ENCODE results near the gene CCDC39. TPM values are rescaled to one million over a fixed set of nuclear protein-coding genes. Genes with fewer than 3 reads are reported as not detected.
A peak's percentile ranks its signal among the peaks of the same experiment; 100 is the strongest.

The CCDC39 gene
- total and polyA plus RNA-seq, 2 of the 13 experiments (the other 11 are each of a cell fraction or from before 2014, with no cell fraction given), result not detected

DNA sequence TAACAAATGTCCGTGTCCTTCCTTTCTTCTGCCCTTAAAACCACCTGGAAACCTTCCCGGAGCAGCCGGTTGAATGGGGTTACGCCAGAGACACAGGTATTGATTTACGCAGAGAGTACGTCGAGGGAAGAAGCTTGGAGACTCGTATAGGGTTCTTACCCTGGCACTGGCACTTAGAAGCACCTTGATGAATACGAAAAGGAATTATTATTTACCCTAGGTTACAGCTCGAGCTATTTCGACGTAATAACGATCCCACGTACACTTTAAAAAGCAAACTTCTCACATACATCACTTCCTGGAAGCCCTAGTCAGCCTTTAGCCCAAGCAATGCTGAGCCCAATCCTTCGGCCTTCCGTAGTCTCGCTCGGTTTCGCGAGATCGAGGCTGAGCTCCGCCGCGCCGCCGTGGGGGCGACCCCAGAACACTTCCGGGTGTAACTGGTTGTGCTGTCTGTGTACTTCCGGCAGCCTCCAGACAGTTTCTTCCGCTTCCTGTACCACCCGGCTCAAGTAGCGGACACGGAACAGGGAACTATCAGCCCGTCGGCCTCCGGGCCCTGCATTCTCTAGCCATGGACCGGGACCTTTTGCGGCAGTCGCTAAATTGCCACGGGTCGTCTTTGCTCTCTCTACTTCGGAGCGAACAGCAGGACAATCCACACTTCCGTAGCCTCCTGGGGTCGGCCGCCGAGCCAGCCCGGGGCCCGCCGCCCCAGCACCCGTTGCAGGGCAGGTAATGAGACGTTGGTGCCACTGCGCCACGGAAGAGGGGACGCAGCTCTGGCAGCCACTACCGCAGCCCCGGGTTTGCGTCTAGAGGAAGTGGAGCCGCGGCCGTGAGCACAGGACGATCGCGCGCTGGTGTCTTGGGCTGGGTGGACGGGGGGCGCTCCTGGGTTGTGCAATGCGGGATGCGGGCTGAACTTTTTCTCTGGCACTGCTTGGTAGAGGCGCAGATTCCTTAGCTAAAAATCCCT, 77.3 kb downstream of the CCDC39 start, which contains the start of gene TTC14 (continued):
- TF ChIP-seq TAF15 (IDR thresholded peaks at IDR 0.05; ENCODE audit: low read depth, low read length, poor library complexity, severe bottlenecking), result peak; percentile 72
- no peak for TF ChIP-seq ZNF749 (CRISPR knock-in tag; IDR thresholded peaks at IDR 0.05; ENCODE audit: borderline replicate concordance)
- no peak for TF ChIP-seq ZNF101 (CRISPR knock-in tag; IDR thresholded peaks at IDR 0.05; ENCODE audit: borderline replicate concordance, low read depth)
- TF ChIP-seq CEBPB (IDR thresholded peaks at IDR 0.05; ENCODE audit: borderline replicate concordance, low read depth, low read length), result peak; percentile 85
- no peak for TF ChIP-seq NR2F1 (CRISPR knock-in tag; IDR thresholded peaks at IDR 0.05)
- TF ChIP-seq FOXC1 (CRISPR knock-in tag; IDR thresholded peaks at IDR 0.05; ENCODE audit: borderline replicate concordance), result 0 out of 2 replicates have a peak, but pooled peaks have one; percentile 81
- no peak for TF ChIP-seq ATF6 (CRISPR knock-in tag; conservative IDR thresholded peaks at IDR 0.05)
- TF ChIP-seq ZNF746 (CRISPR knock-in tag; IDR thresholded peaks at IDR 0.05), result no peak
- no peak for TF ChIP-seq NR2F6 (IDR thresholded peaks at IDR 0.05)
- TF ChIP-seq NR2F6 (CRISPR knock-in tag; IDR thresholded peaks at IDR 0.05), result peak; percentile 43; the same call in 1 of the 2 replicates
- no peak for TF ChIP-seq PRMT3 (CRISPR knock-in tag; IDR thresholded peaks at IDR 0.05; ENCODE audit: borderline replicate concordance, low read depth)
- peak; percentile 96 for TF ChIP-seq FOXK1 (CRISPR knock-in tag; IDR thresholded peaks at IDR 0.05; ENCODE audit: borderline replicate concordance, low read depth)
- peak; percentile 14 for TF ChIP-seq TBL1XR1 (IDR thresholded peaks at IDR 0.05; ENCODE audit: borderline replicate concordance, low read length, partially characterized antibody)
- TF ChIP-seq, protein P1, sequence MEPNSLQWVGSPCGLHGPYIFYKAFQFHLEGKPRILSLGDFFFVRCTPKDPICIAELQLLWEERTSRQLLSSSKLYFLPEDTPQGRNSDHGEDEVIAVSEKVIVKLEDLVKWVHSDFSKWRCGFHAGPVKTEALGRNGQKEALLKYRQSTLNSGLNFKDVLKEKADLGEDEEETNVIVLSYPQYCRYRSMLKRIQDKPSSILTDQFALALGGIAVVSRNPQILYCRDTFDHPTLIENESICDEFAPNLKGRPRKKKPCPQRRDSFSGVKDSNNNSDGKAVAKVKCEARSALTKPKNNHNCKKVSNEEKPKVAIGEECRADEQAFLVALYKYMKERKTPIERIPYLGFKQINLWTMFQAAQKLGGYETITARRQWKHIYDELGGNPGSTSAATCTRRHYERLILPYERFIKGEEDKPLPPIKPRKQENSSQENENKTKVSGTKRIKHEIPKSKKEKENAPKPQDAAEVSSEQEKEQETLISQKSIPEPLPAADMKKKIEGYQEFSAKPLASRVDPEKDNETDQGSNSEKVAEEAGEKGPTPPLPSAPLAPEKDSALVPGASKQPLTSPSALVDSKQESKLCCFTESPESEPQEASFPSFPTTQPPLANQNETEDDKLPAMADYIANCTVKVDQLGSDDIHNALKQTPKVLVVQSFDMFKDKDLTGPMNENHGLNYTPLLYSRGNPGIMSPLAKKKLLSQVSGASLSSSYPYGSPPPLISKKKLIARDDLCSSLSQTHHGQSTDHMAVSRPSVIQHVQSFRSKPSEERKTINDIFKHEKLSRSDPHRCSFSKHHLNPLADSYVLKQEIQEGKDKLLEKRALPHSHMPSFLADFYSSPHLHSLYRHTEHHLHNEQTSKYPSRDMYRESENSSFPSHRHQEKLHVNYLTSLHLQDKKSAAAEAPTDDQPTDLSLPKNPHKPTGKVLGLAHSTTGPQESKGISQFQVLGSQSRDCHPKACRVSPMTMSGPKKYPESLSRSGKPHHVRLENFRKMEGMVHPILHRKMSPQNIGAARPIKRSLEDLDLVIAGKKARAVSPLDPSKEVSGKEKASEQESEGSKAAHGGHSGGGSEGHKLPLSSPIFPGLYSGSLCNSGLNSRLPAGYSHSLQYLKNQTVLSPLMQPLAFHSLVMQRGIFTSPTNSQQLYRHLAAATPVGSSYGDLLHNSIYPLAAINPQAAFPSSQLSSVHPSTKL (CRISPR knock-in tag; IDR thresholded peaks at IDR 0.05), result peak; percentile 50; the same call in 1 of the 2 replicates
- TF ChIP-seq, protein P2, sequence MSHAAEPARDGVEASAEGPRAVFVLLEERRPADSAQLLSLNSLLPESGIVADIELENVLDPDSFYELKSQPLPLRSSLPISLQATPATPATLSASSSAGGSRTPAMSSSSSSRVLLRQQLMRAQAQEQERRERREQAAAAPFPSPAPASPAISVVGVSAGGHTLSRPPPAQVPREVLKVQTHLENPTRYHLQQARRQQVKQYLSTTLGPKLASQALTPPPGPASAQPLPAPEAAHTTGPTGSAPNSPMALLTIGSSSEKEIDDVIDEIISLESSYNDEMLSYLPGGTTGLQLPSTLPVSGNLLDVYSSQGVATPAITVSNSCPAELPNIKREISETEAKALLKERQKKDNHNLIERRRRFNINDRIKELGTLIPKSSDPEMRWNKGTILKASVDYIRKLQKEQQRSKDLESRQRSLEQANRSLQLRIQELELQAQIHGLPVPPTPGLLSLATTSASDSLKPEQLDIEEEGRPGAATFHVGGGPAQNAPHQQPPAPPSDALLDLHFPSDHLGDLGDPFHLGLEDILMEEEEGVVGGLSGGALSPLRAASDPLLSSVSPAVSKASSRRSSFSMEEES (CRISPR knock-in tag; IDR thresholded peaks at IDR 0.05), result no peak
- no peak for TF ChIP-seq ZFP62 (CRISPR knock-in tag; IDR thresholded peaks at IDR 0.05)
- TF ChIP-seq RARA (CRISPR knock-in tag; IDR thresholded peaks at IDR 0.05), result peak; percentile 6; the same call in 1 of the 2 replicates
- TF ChIP-seq KLF12 (CRISPR knock-in tag; IDR thresholded peaks at IDR 0.05; ENCODE audit: borderline replicate concordance), result peak; percentile 36; the same call in 1 of the 2 replicates
- no peak for TF ChIP-seq ZSCAN12 (CRISPR knock-in tag; IDR thresholded peaks at IDR 0.05)

Data from HepG2 (cell line).